Activated T-cell treated with anti-CD3 and anti-CD28 coated beads, Interleukin-2, amount 50 U/mL, for 4 hours (primary cell): ENCODE results near the gene TJAP1. TPM values are rescaled to one million over a fixed set of nuclear protein-coding genes. Genes with fewer than 3 reads are reported as not detected.

Experiments
- ATAC-seq, 2 donors: fragments of 200-7000 bp; cut with Tn5 transposase; one replicate each; pipeline ENCODE4 v1.10.0; 2021
- DNase-seq: peaks from one replicate; pipeline ENCODE4 v3.0.0-alpha.2; 2020
- H3K27me3 Mint-ChIP-seq: one replicate; pipeline ENCODE4 v1.8.0; 2021; ENCODE audit warnings: low read depth, mixed read lengths
- H3K36me3 Mint-ChIP-seq: one replicate; pipeline ENCODE4 v1.8.0; 2022; ENCODE audit warnings: mixed read lengths; ENCODE audit not compliant: insufficient read depth
- H3K4me1 Mint-ChIP-seq: one replicate; pipeline ENCODE4 v1.8.0; 2021; ENCODE audit warnings: low read depth, mixed read lengths
- H3K4me3 Mint-ChIP-seq: one replicate; pipeline ENCODE4 v1.8.0; 2021; ENCODE audit warnings: mild to moderate bottlenecking, moderate library complexity, mixed read lengths
- H3K9me3 Mint-ChIP-seq: one replicate; pipeline ENCODE4 v1.8.0; 2021; ENCODE audit warnings: mixed read lengths
- total RNA-seq, 3 donors: library from RNA; stranded (reverse); gene quantifications; one replicate each; pipeline ENCODE4 v1.2.1, GENCODE V29; 2021

The TJAP1 gene, protein sequence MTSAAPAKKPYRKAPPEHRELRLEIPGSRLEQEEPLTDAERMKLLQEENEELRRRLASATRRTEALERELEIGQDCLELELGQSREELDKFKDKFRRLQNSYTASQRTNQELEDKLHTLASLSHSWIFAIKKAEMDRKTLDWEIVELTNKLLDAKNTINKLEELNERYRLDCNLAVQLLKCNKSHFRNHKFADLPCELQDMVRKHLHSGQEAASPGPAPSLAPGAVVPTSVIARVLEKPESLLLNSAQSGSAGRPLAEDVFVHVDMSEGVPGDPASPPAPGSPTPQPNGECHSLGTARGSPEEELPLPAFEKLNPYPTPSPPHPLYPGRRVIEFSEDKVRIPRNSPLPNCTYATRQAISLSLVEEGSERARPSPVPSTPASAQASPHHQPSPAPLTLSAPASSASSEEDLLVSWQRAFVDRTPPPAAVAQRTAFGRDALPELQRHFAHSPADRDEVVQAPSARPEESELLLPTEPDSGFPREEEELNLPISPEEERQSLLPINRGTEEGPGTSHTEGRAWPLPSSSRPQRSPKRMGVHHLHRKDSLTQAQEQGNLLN
- total RNA-seq, result 10 to 100 TPM; 45.5 to 52.8 (median 46.2) TPM

DNA sequence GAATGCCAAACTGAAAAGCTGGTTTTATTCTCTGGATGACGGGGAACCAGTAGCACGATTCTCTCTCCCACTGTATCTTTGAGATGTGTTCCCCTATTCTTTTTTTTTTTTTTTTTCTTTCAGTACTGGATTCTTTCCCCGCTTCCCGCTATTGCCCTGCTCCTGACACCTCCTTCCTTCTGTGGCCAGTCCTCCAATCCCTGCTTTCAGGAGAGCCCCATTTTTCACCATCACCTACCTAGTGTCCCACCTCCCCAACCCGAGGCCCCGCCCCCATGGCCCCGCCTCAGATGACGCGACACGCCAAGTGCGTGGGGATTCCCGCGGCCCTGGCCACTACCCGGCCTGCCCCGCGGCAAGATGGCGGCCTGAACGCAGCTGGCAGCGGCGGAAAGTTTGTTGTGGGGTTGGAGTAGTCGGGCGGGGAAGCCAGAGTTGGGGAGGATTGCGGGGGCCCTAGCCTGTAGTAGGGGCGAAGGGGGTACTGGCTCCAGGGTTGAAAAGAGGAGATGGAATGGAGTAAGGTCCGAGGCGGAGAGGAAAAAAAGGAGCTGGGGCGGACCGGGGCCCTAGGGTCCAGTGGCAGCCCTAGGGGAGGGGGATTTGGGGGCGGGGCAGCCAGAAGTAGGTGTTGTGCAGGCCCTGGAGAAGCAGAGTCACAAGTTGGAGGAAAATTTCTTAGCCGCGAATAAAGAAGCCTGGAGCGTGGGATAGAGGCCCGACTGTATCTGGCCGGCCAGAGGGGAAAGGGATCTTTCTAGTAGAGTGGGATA, at the start of gene TJAP1:
Gene TJAP1 (plus strand): TSS at position 336 of the 773 bp plus-strand sequence. CDS start 21,432 bp downstream, outside the sequence.
- Mint-ChIP-seq H3K9me3 (no peaks in the 10 kb centered on the region), H3K36me3 (peaks cover 9% of the 10 kb centered on the region), H3K4me3 (peak within 1 kb of the TSS; percentile 97), H3K4me1 (peaks cover 44% of the 10 kb centered on the region), H3K27me3 (no peaks in the 10 kb centered on the region)
- peak; percentile 98 for DNase-seq
- ATAC-seq, result peak; percentile 100

- H3K4me1 Mint-ChIP-seq, result peaks cover 18% of the 10 kb centered on the region
- H3K36me3 Mint-ChIP-seq, result peaks cover 6% of the 10 kb centered on the region
- H3K27me3 Mint-ChIP-seq, result no peaks in the 10 kb centered on the region
- H3K4me3 Mint-ChIP-seq, result peak overlapping the region; percentile 97
- ATAC-seq (peak in 1 of 2 donors; percentile 49), DNase-seq (no peak)
- H3K9me3 Mint-ChIP-seq, result no peaks in the 10 kb centered on the region
Measured at GRCh38 chr6:43428112-43428570, 49.2 kb upstream of the TJAP1 start.

- DNase-seq (no peak), ATAC-seq (no peak)
- H3K4me3 Mint-ChIP-seq, result peak overlapping the region; percentile 97
- H3K36me3 Mint-ChIP-seq, result peaks cover 6% of the 10 kb centered on the region
- peaks cover 18% of the 10 kb centered on the region for H3K4me1 Mint-ChIP-seq
- no peaks in the 10 kb centered on the region for H3K27me3 Mint-ChIP-seq
- H3K9me3 Mint-ChIP-seq, result no peaks in the 10 kb centered on the region
Measured at GRCh38 chr6:43428874-43429273, 48.5 kb upstream of the TJAP1 start.

- Mint-ChIP-seq H3K4me1 (peaks cover 14% of the 10 kb centered on the region), H3K9me3 (no peaks in the 10 kb centered on the region), H3K4me3 (no peak overlapping the region), H3K27me3 (no peaks in the 10 kb centered on the region), H3K36me3 (peaks cover 11% of the 10 kb centered on the region)
- ATAC-seq, result no peak
- DNase-seq, result no peak
Measured at GRCh38 chr6:43432009-43432945, 45.1 kb upstream of the TJAP1 start.

DNA sequence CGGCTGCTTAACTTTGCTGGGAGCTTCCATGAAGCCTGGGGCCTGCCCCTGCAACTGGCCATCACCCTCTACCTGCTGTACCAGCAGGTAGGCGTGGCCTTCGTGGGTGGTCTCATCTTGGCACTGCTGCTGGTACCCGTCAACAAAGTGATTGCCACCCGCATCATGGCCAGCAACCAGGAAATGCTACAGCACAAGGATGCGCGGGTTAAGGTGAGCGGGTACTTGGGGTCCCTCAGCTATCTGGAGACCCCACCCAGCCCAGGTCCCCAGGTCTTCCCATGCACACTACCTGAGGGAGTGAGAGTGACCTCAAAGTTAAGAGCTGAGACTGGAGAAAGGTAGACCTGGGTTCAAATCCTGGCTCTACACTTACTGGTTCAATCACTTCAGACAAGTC, 44.2 kb upstream of the TJAP1 start:
- H3K4me3 Mint-ChIP-seq, result no peak overlapping the region
- ATAC-seq (no peak), DNase-seq (no peak)
- peaks cover 11% of the 10 kb centered on the region for H3K36me3 Mint-ChIP-seq
- no peaks in the 10 kb centered on the region for H3K27me3 Mint-ChIP-seq
- peaks cover 12% of the 10 kb centered on the region for H3K4me1 Mint-ChIP-seq
- H3K9me3 Mint-ChIP-seq, result no peaks in the 10 kb centered on the region

- H3K36me3 Mint-ChIP-seq, result peaks cover 11% of the 10 kb centered on the region
Measured at GRCh38 chr6:43434001-43434840, 43.1 kb upstream of the TJAP1 start.

GRCh38 chr6:43434943-43435342, 42.4 kb upstream of the TJAP1 start:
- Mint-ChIP-seq H3K27me3 (no peaks in the 10 kb centered on the region), H3K9me3 (no peaks in the 10 kb centered on the region), H3K4me1 (peaks cover 2% of the 10 kb centered on the region), H3K4me3 (no peak overlapping the region), H3K36me3 (peaks cover 11% of the 10 kb centered on the region)
- DNase-seq (no peak), ATAC-seq (no peak)

More at GRCh38 chr6:43434001-43434840, 43.1 kb upstream of the TJAP1 start:
- no peaks in the 10 kb centered on the region for H3K9me3 Mint-ChIP-seq
- H3K4me1 Mint-ChIP-seq, result peaks cover 2% of the 10 kb centered on the region
- DNase-seq (no peak), ATAC-seq (no peak)
- H3K4me3 Mint-ChIP-seq, result no peak overlapping the region
- no peaks in the 10 kb centered on the region for H3K27me3 Mint-ChIP-seq

DNA sequence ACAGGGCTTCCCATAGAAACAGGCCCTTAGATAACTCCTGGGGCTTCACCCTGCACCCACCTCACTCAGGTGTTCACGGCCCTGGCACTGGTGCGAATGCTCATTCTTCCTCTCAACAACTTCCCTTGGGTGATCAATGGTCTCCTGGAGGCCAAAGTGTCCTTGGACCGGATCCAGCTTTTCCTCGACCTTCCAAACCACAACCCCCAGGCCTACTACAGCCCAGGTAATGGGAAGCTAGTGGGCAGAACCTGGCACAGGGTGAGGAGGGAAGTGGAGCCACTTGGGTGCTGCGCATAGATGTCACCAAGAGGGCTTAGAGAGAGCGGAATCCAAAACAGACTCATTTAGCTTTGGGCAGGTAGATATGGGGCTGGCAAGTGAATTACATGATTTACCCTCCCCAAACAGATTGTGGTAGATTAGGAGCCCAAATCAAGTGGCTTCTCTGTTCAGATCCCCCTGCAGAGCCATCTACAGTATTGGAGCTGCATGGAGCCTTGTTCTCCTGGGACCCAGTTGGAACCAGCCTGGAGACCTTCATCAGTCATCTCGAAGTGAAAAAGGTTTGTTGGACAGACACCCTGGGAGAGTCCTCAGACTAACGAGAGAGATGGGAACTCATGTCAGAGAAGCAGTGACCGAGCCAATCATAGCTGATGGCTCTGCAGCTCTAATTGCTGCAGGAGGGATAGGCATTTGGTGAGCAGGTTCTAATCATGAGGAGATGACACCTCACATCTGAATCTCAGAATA, 41.5 kb upstream of the TJAP1 start:
- peaks cover 11% of the 10 kb centered on the region for H3K36me3 Mint-ChIP-seq
- ATAC-seq, result no peak
- peaks cover 2% of the 10 kb centered on the region for H3K4me1 Mint-ChIP-seq
- no peaks in the 10 kb centered on the region for H3K9me3 Mint-ChIP-seq
- no peaks in the 10 kb centered on the region for H3K27me3 Mint-ChIP-seq
- H3K4me3 Mint-ChIP-seq, result no peak overlapping the region
- DNase-seq, result no peak

DNA sequence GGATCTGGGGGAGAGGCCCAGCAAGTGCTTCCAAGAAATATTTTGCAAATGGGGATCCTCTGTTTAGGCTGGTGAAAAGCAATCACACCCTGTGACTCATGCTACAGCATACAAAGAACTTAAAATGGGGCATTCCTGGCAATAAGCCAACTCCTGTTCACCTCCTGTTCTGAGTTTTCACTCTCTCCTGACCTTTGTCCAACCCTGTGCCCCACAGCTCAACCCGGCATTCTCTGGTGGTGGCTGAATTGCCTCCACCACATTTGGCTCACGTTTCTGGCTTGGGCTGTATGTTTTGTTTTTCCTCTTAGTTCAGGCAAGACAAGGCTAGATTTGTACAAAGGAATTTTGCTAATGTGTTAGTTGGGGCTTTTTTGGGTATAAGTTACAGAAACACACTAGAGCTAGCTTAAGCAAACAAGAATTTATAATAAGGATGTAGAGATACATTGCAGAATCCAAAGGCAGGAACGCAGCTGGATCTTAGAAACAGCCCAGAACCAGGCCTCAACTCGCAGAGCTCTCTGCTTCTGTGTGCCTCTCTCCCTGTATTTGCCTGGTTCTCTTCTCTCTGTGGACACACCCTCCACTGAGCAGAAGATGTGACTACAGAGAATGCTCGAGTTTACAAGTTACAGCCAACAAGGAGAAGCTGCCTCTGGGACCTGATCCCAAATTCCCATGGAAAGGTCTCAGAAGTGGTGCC, 40.6 kb upstream of the TJAP1 start:
- no peaks in the 10 kb centered on the region for H3K9me3 Mint-ChIP-seq
- H3K36me3 Mint-ChIP-seq, result peaks cover 9% of the 10 kb centered on the region
- no peak for ATAC-seq
- no peak overlapping the region for H3K4me3 Mint-ChIP-seq
- no peaks in the 10 kb centered on the region for H3K27me3 Mint-ChIP-seq
- no peak for DNase-seq
- H3K4me1 Mint-ChIP-seq, result peaks cover 1% of the 10 kb centered on the region

DNA sequence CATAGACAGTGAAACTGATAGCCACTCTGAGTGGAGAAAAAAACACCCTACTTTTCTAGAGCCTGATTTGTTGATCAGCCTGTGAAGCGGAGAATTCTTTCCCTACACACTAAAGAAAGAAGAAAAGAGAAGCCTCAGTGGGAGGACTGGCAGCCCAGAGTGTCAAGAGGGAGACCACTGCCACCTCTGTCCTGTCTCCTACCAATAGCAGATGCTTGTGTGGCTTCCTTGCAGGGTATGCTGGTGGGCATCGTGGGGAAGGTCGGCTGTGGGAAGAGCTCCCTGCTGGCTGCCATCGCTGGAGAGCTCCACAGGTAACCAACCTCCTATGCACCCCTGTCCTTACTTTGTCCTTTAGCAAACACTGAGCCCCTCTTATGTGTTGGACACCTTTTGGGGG, 39.7 kb upstream of the TJAP1 start:
- no peaks in the 10 kb centered on the region for H3K9me3 Mint-ChIP-seq
- peaks cover 7% of the 10 kb centered on the region for H3K36me3 Mint-ChIP-seq
- no peaks in the 10 kb centered on the region for H3K27me3 Mint-ChIP-seq
- ATAC-seq, result no peak
- DNase-seq, result no peak
- H3K4me3 Mint-ChIP-seq, result no peak overlapping the region
- H3K4me1 Mint-ChIP-seq, result no peaks in the 10 kb centered on the region

DNA sequence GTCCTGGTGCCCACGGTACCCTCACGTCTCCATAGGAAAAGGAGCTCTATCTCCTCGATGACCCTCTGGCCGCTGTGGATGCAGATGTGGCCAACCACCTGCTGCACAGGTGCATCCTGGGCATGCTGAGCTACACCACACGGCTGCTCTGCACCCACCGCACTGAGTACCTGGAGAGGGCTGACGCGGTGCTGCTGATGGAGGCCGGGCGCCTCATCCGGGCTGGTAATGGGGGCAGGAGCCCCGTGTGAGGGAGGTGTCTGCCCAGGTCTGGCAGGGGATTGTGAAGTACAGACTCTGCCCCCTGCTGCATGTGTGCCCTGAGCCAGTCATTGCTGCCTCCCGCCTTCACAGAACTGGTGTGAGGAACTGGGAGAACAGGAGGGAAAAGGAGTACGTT, 34.4 kb upstream of the TJAP1 start:
- Mint-ChIP-seq H3K4me1 (no peaks in the 10 kb centered on the region), H3K27me3 (no peaks in the 10 kb centered on the region), H3K36me3 (peaks cover 23% of the 10 kb centered on the region), H3K4me3 (no peak overlapping the region), H3K9me3 (no peaks in the 10 kb centered on the region)
- DNase-seq (no peak), ATAC-seq (no peak)

DNA sequence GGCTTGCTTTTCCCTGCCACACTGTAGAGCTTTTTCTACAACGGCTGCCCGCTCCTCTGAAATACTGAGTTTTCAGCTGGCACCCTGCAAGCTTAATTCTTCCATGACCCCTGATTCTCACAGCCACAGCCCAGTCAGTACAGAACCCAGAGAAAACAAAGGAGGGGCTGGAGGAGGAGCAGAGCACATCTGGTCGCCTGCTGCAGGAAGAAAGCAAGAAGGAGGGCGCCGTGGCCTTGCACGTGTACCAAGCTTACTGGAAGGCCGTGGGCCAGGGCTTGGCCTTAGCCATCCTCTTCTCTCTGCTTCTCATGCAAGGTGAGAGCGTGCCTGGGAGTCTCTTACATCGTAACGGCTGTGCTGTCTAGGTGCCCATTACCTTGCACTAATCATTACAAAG, 33.3 kb upstream of the TJAP1 start:
- no peak for DNase-seq
- ATAC-seq, result no peak
- Mint-ChIP-seq H3K4me1 (no peaks in the 10 kb centered on the region), H3K9me3 (no peaks in the 10 kb centered on the region), H3K27me3 (no peaks in the 10 kb centered on the region), H3K4me3 (no peak overlapping the region), H3K36me3 (peaks cover 25% of the 10 kb centered on the region)
